HEK293T (cell line): ENCODE data around the gene DHX32.

Experiments used
- FOXK2 ChIP-seq: fragments of 450-650 bp; IDR thresholded peaks from 2 replicates; pipeline ENCODE4 v1.6.1; 2016; ENCODE audit warnings: mild to moderate bottlenecking
- NFRKB ChIP-seq: fragments of 450-650 bp; IDR thresholded peaks from 2 replicates; pipeline ENCODE4 v1.6.1; 2016; ENCODE audit warnings: mild to moderate bottlenecking, moderate library complexity
- SP1 ChIP-seq: fragments of 450-650 bp; IDR thresholded peaks from 2 replicates; pipeline ENCODE4 v1.6.1; 2017

GRCh38 chr10:125792342-125793300, 88.5 kb downstream of the DHX32 start:
- no peak for TF ChIP-seq FOXK2
- TF ChIP-seq NFRKB: no peak
- no peak for TF ChIP-seq SP1
